Endodermal cell (in vitro differentiated cells): ENCODE data around the gene TMPRSS2. TPM values are rescaled to one million over a fixed set of nuclear protein-coding genes. Genes with fewer than 3 reads are reported as not detected.

Experiments
- DNase-seq: peaks from one replicate; pipeline ENCODE4 v3.0.0-alpha.2; 2017
- H3K27ac ChIP-seq: 2 replicates; pipeline ENCODE4 v1.5.1; 2013; ENCODE audit warnings: mild to moderate bottlenecking, low read depth, low read length, moderate library complexity
- H3K27me3 ChIP-seq: 2 replicates; pipeline ENCODE4 v1.6.1; 2013; ENCODE audit warnings: mild to moderate bottlenecking, low read length, moderate library complexity; ENCODE audit not compliant: insufficient read depth, control insufficient read depth, poor library complexity, severe bottlenecking
- H3K36me3 ChIP-seq: 2 replicates; pipeline ENCODE4 v1.7.0; 2013; ENCODE audit warnings: mild to moderate bottlenecking, low read length, moderate library complexity; ENCODE audit not compliant: control insufficient read depth, insufficient read depth
- H3K4me1 ChIP-seq: one replicate; pipeline ENCODE4 v1.7.0; 2013; ENCODE audit warnings: low read length; ENCODE audit not compliant: control insufficient read depth, insufficient read depth
- H3K4me3 ChIP-seq: 2 replicates; pipeline ENCODE4 v1.5.1; 2013; ENCODE audit warnings: mild to moderate bottlenecking, low read length, moderate library complexity
- H3K9ac ChIP-seq: 2 replicates; pipeline ENCODE4 v1.6.1; 2013; ENCODE audit warnings: mild to moderate bottlenecking, low read length, moderate library complexity; ENCODE audit not compliant: poor library complexity, severe bottlenecking; ENCODE audit errors: extremely low read depth
- H3K9me3 ChIP-seq: 2 replicates; pipeline ENCODE4 v1.6.1; 2013; ENCODE audit warnings: mild to moderate bottlenecking, low read length, moderate library complexity; ENCODE audit not compliant: control insufficient read depth
- H3K27ac Mint-ChIP-seq: 2 replicates; pipeline ENCODE4 v1.8.0; 2020; ENCODE audit warnings: mixed read lengths
- H3K27me3 Mint-ChIP-seq: 2 replicates; pipeline ENCODE4 v1.8.0; 2021; ENCODE audit warnings: mild to moderate bottlenecking, mixed read lengths; ENCODE audit not compliant: insufficient read depth
- H3K36me3 Mint-ChIP-seq: 2 replicates; pipeline ENCODE4 v1.8.0; 2020; ENCODE audit warnings: low read depth, mixed read lengths
- H3K4me1 Mint-ChIP-seq: 2 replicates; pipeline ENCODE4 v1.8.0; 2020; ENCODE audit warnings: mixed read lengths
- H3K4me3 Mint-ChIP-seq: 2 replicates; pipeline ENCODE4 v1.8.0; 2020; ENCODE audit warnings: mild to moderate bottlenecking, moderate library complexity, mixed read lengths
- H3K9me3 Mint-ChIP-seq: 2 replicates; pipeline ENCODE4 v1.8.0; 2020; ENCODE audit warnings: mild to moderate bottlenecking, mixed read lengths
- WGBS, 2 experiments: methylation state at CpG; one replicate each; pipeline versions ENCODE4 v1.1.5 to v1.1.7; 2013; ENCODE audit warnings: missing lambda C conversion rate in 2 of 2, mixed read lengths in 1 of 2; ENCODE audit not compliant: insufficient coverage in 1 of 2, insufficient read length in 1 of 2; 5-methylcytosine and 5-hydroxymethylcytosine counted together
- long read RNA-seq, 4 experiments: library from polyadenylated mRNA in 2 of 4; library from RNA in 1 of 4; library from capped mRNA in 1 of 4; stranded (forward) in 3 of 4; unstranded in 1 of 4; transcript quantifications; one replicate each; pipeline ENCODE4 v2.0.0, GENCODE V29; 2020 to 2021; ENCODE audit warnings: inconsistent platforms in 1 of 4
- polyA plus RNA-seq, 2 experiments: library from polyadenylated mRNA; stranded (reverse); fragments of 50-300 nt; gene quantifications; one replicate each; pipeline ENCODE4 v1.2.3, GENCODE V29; 2013
- total RNA-seq, 2 donors: library from RNA; stranded (reverse); fragmentation: NEBNext Ultra II Directional in 1 of 2; extraction: Animal tissue kit (Norgen Biotek cat#: 25700) in 1 of 2; gene quantifications; 2 replicates in 1 of 2; 3 replicates in 1 of 2; pipeline ENCODE4 v1.2.1, GENCODE V29; 2021
- TF ChIP-seq, protein P1 (sequence below): fragments of 200-600 bp; sonication (generic); conservative IDR thresholded peaks from 2 replicates; pipeline ENCODE4 v1.5.0; 2021; ENCODE audit warnings: antibody characterized with exemption, mild to moderate bottlenecking

TMPRSS2 gene
- total RNA-seq = 10 to 100 TPM; 17.6 to 19.2 TPM
- polyA plus RNA-seq (2013, experiment 1 of 2) = 3.2 TPM
- 2.7 TPM for polyA plus RNA-seq (2013, experiment 2 of 2)
- long read RNA-seq, experiment 1, partial matches to known transcripts = 6 of 13 reads
- long read RNA-seq, experiment 1, other reads (novel, unspliced or antisense) = 4 of 13 reads
- long read RNA-seq, experiment 2, transcript TMPRSS2-202 (14 exons, 3,240 nt) = major isoform, 16 of 43 reads
- long read RNA-seq, experiment 2, partial matches to known transcripts = 2 of 43 reads
- long read RNA-seq, experiment 2, other reads (novel, unspliced or antisense) = 21 of 43 reads
- long read RNA-seq, experiment 3, transcript TMPRSS2-202 (14 exons, 3,240 nt) = major isoform, 28 of 95 reads
- long read RNA-seq, experiment 3, transcript TMPRSS2-201 (14 exons, 3,205 nt) = minor isoform, 21 of 95 reads
- long read RNA-seq, experiment 3, partial matches to known transcripts = 3 of 95 reads
- long read RNA-seq, experiment 3, other reads (novel, unspliced or antisense) = 43 of 95 reads
- long read RNA-seq, experiment 4, partial matches to known transcripts = 0 of 2 reads
- long read RNA-seq, experiment 4, other reads (novel, unspliced or antisense) = 0 of 2 reads

DNA sequence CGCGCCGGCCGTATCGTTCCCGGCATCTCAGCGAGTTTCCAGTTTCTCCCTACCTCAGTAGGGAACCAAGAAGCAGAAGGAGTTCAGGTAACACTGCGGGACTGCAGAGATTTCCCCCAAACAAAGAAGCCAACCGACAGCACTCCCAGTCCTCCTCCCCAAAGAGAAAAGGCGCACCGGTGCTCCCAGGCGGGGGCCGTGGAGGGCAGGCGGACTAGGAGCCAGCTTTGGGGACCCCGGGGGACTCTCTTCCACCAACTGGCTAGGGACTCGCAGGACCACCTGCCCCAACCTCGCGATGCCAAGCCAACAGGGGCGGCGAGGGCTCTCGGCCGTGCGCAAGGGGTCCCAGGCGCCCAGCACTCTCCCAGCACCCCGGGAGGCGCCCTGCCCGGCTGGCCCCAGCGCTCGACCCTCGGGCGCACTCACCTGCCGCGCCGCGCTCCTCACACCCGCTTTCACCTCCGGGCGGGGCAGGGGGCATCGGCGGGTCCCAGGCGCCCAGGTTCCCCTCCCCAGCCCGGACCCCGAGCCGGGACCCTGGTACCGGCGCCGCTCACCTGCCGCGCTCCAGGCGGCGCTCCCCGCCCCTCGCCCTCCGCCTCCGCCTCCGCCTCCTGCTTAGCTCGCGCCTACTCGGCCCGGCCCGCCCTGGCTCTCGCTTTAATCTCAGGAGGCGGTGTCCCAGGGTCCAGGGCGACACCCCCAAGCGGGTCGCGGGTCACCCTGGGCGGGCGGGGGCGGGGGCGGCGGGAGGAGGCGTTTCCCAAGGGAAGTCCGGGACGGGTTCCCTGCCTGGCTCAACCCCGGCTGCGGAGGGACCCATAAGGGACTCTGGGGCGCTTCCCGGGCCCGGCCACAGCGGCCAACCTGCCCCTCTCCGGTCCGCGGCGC, at the start of gene TMPRSS2:
Gene TMPRSS2 (minus strand): TSS at position 638 of the 894 bp plus-strand sequence. CDS start 10,025 bp downstream, outside the sequence.
- TF ChIP-seq, protein P1, sequence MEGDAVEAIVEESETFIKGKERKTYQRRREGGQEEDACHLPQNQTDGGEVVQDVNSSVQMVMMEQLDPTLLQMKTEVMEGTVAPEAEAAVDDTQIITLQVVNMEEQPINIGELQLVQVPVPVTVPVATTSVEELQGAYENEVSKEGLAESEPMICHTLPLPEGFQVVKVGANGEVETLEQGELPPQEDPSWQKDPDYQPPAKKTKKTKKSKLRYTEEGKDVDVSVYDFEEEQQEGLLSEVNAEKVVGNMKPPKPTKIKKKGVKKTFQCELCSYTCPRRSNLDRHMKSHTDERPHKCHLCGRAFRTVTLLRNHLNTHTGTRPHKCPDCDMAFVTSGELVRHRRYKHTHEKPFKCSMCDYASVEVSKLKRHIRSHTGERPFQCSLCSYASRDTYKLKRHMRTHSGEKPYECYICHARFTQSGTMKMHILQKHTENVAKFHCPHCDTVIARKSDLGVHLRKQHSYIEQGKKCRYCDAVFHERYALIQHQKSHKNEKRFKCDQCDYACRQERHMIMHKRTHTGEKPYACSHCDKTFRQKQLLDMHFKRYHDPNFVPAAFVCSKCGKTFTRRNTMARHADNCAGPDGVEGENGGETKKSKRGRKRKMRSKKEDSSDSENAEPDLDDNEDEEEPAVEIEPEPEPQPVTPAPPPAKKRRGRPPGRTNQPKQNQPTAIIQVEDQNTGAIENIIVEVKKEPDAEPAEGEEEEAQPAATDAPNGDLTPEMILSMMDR = no peak

DNA sequence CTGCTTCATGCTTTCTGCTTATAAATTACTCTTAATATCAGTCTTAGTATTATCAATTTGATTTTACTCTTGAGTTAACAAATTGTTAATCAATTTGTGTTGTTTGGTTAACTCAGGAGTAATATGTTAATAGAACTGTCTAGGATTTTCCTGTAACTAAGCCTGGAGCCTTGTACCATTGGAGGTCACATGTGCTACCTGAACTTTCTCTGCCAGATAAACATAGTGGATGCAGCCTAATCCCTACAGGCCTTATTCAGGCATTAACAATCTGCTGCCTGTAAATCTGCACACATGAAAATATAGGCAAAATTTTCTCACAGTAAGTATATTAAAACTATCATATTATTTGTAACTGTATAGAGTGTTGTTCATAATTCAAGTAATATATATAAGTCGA, 47.1 kb upstream of the TMPRSS2 start:
- H3K36me3 ChIP-seq = no peaks in the 10 kb centered on the region
- no peaks in the 10 kb centered on the region for H3K9me3 Mint-ChIP-seq
- TF ChIP-seq, protein P1 = no peak

More for the DNA sequence above, at the start of gene TMPRSS2:
- H3K27ac ChIP-seq = no peak within 1 kb of the TSS
- H3K9me3 Mint-ChIP-seq = no peaks in the 10 kb centered on the region
- 0% methylated on average over 13 to 85 of the region's 85 CpGs for WGBS, 2 experiments
- H3K4me1 ChIP-seq = peaks cover 6% of the 10 kb centered on the region
- H3K36me3 ChIP-seq = no peaks in the 10 kb centered on the region
- peak within 1 kb of the TSS; percentile 74 for H3K4me3 Mint-ChIP-seq
- peaks cover 46% of the 10 kb centered on the region for H3K27me3 Mint-ChIP-seq
- H3K27ac Mint-ChIP-seq = peak within 1 kb of the TSS; percentile 64
- H3K9me3 ChIP-seq = no peaks in the 10 kb centered on the region
- H3K4me1 Mint-ChIP-seq = peaks cover 13% of the 10 kb centered on the region
- peak; percentile 91 for DNase-seq
- H3K9ac ChIP-seq = peak within 1 kb of the TSS; percentile 30
- peak within 1 kb of the TSS; percentile 83 for H3K4me3 ChIP-seq
- H3K27me3 ChIP-seq = peaks cover 50% of the 10 kb centered on the region
- no peaks in the 10 kb centered on the region for H3K36me3 Mint-ChIP-seq

DNA sequence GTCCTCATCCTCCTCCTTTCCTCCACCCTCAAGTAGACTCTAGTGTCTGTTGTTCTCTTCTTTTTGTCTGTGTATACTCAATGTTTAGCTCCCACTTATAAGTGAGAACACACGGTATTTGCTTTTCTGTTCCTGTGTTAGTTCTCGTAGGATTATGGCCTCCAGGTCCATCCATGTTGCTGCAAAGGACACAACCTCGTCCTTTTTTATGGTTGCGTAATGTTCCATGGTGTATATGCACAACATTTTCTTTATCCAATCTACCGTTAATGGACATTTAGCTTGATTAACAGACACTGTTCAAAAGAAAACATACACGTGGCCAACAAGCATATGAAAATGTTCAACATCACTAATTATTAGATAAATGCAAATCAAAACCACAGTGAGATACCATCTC, 44.3 kb upstream of the TMPRSS2 start:
- H3K4me1 ChIP-seq = no peaks in the 10 kb centered on the region
- H3K9ac ChIP-seq = no peak overlapping the region
- H3K9me3 ChIP-seq = no peaks in the 10 kb centered on the region
- WGBS, 2 experiments = 85 to 93% methylated on average over 6 of the region's 6 CpGs
- H3K36me3 ChIP-seq = no peaks in the 10 kb centered on the region
- H3K9me3 Mint-ChIP-seq = no peaks in the 10 kb centered on the region
- DNase-seq = no peak
- H3K27me3 ChIP-seq = no peaks in the 10 kb centered on the region
- no peak overlapping the region for H3K4me3 ChIP-seq
- H3K27me3 Mint-ChIP-seq = peaks cover 7% of the 10 kb centered on the region
- no peak overlapping the region for H3K27ac ChIP-seq
- no peaks in the 10 kb centered on the region for H3K4me1 Mint-ChIP-seq
- H3K27ac Mint-ChIP-seq = no peak overlapping the region
- H3K4me3 Mint-ChIP-seq = no peak overlapping the region
- no peaks in the 10 kb centered on the region for H3K36me3 Mint-ChIP-seq
- TF ChIP-seq, protein P1 = no peak

More for the DNA sequence above, 47.1 kb upstream of the TMPRSS2 start:
- Histone ChIP-seq H3K9me3 (no peaks in the 10 kb centered on the region), H3K27ac (no peak overlapping the region), H3K9ac (no peak overlapping the region), H3K4me1 (no peaks in the 10 kb centered on the region), H3K27me3 (no peaks in the 10 kb centered on the region), H3K4me3 (no peak overlapping the region)
- Mint-ChIP-seq H3K27ac (no peak overlapping the region), H3K4me1 (peaks cover 4% of the 10 kb centered on the region), H3K4me3 (no peak overlapping the region), H3K36me3 (no peaks in the 10 kb centered on the region), H3K27me3 (no peaks in the 10 kb centered on the region)
- DNase-seq = no peak
- no CpG with 5 or more reads among the region's 1 CpG for whole genome bisulfite sequencing, 2 experiments
